GM21737 (cell line): ENCODE data around the gene ORM1.
"Not testable (repeated sequence)": the region's sequence is repeated elsewhere in the genome, so short reads cannot be mapped to it uniquely, and the experiment has no call there.

Experiments used
- ATAC-seq: cut with Tn5 transposase; IDR thresholded peaks from one replicate; pipeline ENCODE4 v1.9.1; 2021; ENCODE audit warnings: mild to moderate bottlenecking, moderate library complexity; ENCODE audit not compliant: unreplicated experiment

Gene ORM1

GRCh38 chr9:114304416-114305188 is 18.3 kb upstream of the ORM1 start:
- ATAC-seq, result no peak

GRCh38 chr9:114307899-114308267 is 15.0 kb upstream of the ORM1 start:
- no peak for ATAC-seq

GRCh38 chr9:114308361-114308950 is 14.4 kb upstream of the ORM1 start:
- ATAC-seq, result no peak

- ATAC-seq, result no peak
Measured at GRCh38 chr9:114309096-114309495, 13.8 kb upstream of the ORM1 start.

GRCh38 chr9:114310471-114311450 is 12.1 kb upstream of the ORM1 start:
- ATAC-seq, result no peak

- no peak for ATAC-seq
Measured at GRCh38 chr9:114311571-114312512, 11.1 kb upstream of the ORM1 start.

- no peak for ATAC-seq
Measured at GRCh38 chr9:114312513-114312875, 10.4 kb upstream of the ORM1 start.

GRCh38 chr9:114313186-114313585 is 9.7 kb upstream of the ORM1 start:
- ATAC-seq, result no peak

- ATAC-seq, result no peak
Measured at GRCh38 chr9:114314256-114314867, 8.5 kb upstream of the ORM1 start.

GRCh38 chr9:114314881-114315722 is 7.8 kb upstream of the ORM1 start:
- ATAC-seq, result no peak

GRCh38 chr9:114315723-114316363 is 7.1 kb upstream of the ORM1 start:
- no peak for ATAC-seq

- ATAC-seq, result no peak
Measured at GRCh38 chr9:114316605-114317230, 6.2 kb upstream of the ORM1 start.

GRCh38 chr9:114317665-114318357 is 5.1 kb upstream of the ORM1 start:
- ATAC-seq, result no peak

- ATAC-seq, result no peak
Measured at GRCh38 chr9:114318416-114318815, 4.5 kb upstream of the ORM1 start.

GRCh38 chr9:114319147-114319546 is 3.8 kb upstream of the ORM1 start:
- no peak for ATAC-seq

GRCh38 chr9:114320710-114321109 is 2.2 kb upstream of the ORM1 start:
- ATAC-seq, result not testable (repeated sequence)

- ATAC-seq, result no peak
Measured at GRCh38 chr9:114321759-114322158, 1.1 kb upstream of the ORM1 start.
